Psoas muscle (tissue), 8 donors: ENCODE data around the gene COMMD3. TPM values are rescaled to one million over a fixed set of nuclear protein-coding genes. Genes with fewer than 3 reads are reported as not detected.

Experiments used
- ATAC-seq, 4 donors: fragments of 200-7000 bp; cut with Tn5 transposase; one replicate each; pipeline ENCODE4 v1.9.1; 2020; ENCODE audit warnings: moderate library complexity in 3 of 4, mild to moderate bottlenecking in 2 of 4
- DNase-seq, 2 donors: peaks; one replicate each; pipeline ENCODE4 v3.0.0-alpha.2; 2020
- H3K27ac ChIP-seq: fragments of 200-600 bp; one replicate; pipeline ENCODE4 v1.8.0; 2022
- H3K27me3 ChIP-seq, 3 donors: fragments of 200-600 bp in 1 of 3; one replicate each; pipeline versions ENCODE4 v1.6.1 to v1.8.0; 2013 to 2022; ENCODE audit warnings: low read length in 2 of 3, mild to moderate bottlenecking in 2 of 3, moderate library complexity in 1 of 3; ENCODE audit not compliant: insufficient read depth in 3 of 3
- H3K36me3 ChIP-seq, 2 donors: fragments of 200-600 bp in 1 of 2; one replicate each; pipeline versions ENCODE4 v1.6.1 to v1.8.0; 2013 to 2022; ENCODE audit warnings: low read depth in 1 of 2, mild to moderate bottlenecking in 1 of 2, moderate library complexity in 1 of 2; ENCODE audit not compliant: insufficient read depth in 1 of 2
- H3K4me1 ChIP-seq: fragments of 200-600 bp; one replicate; pipeline ENCODE4 v1.8.0; 2022
- H3K4me3 ChIP-seq: fragments of 200-600 bp; one replicate; pipeline ENCODE4 v1.8.0; 2022; ENCODE audit warnings: mild to moderate bottlenecking
- H3K9me3 ChIP-seq: fragments of 200-600 bp; one replicate; pipeline ENCODE4 v1.8.0; 2022
- WGBS, 3 donors: extraction: QIAGEN DNeasy Blood & Tissue Kit; methylation state at CpG; one replicate each; pipeline versions ENCODE4 v1.1.6 to v1.1.7; 2013; 5-methylcytosine and 5-hydroxymethylcytosine counted together
- intact Hi-C, 2 donors: fragments of 100-400 bp; cut with DNase I; formaldehyde crosslinking; loops; one replicate each; pipeline versions ENCODE4 v1.11.0 to v1.14.2; 2022
- polyA plus RNA-seq, 3 donors: library from polyadenylated mRNA; stranded (reverse); fragments of 200-250 nt; gene quantifications; one replicate each; pipeline ENCODE4 v1.2.3, GENCODE V29; 2013
- total RNA-seq, 4 donors: library from RNA; stranded (reverse); fragmentation: NEBNext Ultra II Directional in 2 of 4; extraction: Animal tissue kit (Norgen Biotek cat#: 25700) in 2 of 4; gene quantifications; one replicate each; pipeline versions ENCODE4 v1.2.1 to v1.2.4, GENCODE V29; 2021 to 2023
- TF ChIP-seq, protein P1 (sequence below): fragments of 200-600 bp; IDR thresholded peaks from one replicate; pipeline ENCODE4 v1.8.0; 2022; ENCODE audit warnings: antibody characterized with exemption
- donor health status: healthy with polysubstance abuse.
- donor health status: DM: no; HTN: no; CAD: no; lungs with moderate emphysema.
- donor health status: Bipolar disorder and iron deficiency.
- donor health status: healthy.
- donor health status: DM: yes; HTN: yes; CAD: no.
- donor health status: DM: no; HTN: no; CAD: no.
- donor health status: DM: no; HTN: no; CAD: no.
- donor health status: DM: yes; HTN: yes; CAD: no.

Gene COMMD3
- total and polyA plus RNA-seq, 7 donors = 42.3 to 81.4 (median 64.6) TPM

GRCh38 chr10:22341190-22341925 lies 25.2 kb downstream of the COMMD3 start:
- peak; percentile 45 to 61 (median 50) for ATAC-seq
- Histone ChIP-seq H3K36me3 (no peaks in the 10 kb centered on the region), H3K27me3 (peaks cover 5 to 88% (median 27%) of the 10 kb centered on the region in 3 donors), H3K4me3 (peak overlapping the region; percentile 94), H3K4me1 (peaks cover 23% of the 10 kb centered on the region), H3K27ac (peak overlapping the region; percentile 99), H3K9me3 (no peaks in the 10 kb centered on the region)
- 2 to 4% (median 3%) methylated on average over 37 to 40 of the region's 40 CpGs for WGBS, 3 donors
- TF ChIP-seq, protein P1, sequence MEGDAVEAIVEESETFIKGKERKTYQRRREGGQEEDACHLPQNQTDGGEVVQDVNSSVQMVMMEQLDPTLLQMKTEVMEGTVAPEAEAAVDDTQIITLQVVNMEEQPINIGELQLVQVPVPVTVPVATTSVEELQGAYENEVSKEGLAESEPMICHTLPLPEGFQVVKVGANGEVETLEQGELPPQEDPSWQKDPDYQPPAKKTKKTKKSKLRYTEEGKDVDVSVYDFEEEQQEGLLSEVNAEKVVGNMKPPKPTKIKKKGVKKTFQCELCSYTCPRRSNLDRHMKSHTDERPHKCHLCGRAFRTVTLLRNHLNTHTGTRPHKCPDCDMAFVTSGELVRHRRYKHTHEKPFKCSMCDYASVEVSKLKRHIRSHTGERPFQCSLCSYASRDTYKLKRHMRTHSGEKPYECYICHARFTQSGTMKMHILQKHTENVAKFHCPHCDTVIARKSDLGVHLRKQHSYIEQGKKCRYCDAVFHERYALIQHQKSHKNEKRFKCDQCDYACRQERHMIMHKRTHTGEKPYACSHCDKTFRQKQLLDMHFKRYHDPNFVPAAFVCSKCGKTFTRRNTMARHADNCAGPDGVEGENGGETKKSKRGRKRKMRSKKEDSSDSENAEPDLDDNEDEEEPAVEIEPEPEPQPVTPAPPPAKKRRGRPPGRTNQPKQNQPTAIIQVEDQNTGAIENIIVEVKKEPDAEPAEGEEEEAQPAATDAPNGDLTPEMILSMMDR = no peak
- peak in 1 of 2 donors; percentile 77 for DNase-seq
- intact Hi-C loops = loop anchor here (5.0 to 10.0 kb wide), 3 partner anchors 96 to 243 kb away; no protein-coding TSS in a partner anchor

DNA sequence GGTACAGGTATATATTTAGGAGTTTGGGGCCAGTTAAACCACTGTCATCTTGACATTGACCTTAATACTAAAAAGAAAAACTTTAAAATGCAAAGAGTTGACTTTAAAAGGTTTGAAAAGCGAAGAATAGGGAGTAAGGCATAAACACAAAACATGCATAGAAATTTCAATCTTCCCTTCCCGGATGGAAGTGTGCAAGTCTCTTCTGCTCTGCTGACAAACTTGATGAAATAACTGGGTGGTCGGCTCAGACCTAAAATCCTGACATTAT lies 25.7 kb downstream of the COMMD3 start:
- ATAC-seq (no peak), DNase-seq (no peak)
- Histone ChIP-seq H3K27ac (no peak overlapping the region), H3K4me1 (peaks cover 18% of the 10 kb centered on the region), H3K4me3 (peak overlapping the region; percentile 94), H3K27me3 (peaks cover 9 to 88% (median 22%) of the 10 kb centered on the region in 3 donors), H3K9me3 (no peaks in the 10 kb centered on the region), H3K36me3 (no peaks in the 10 kb centered on the region)
- TF ChIP-seq, protein P1 = no peak
- WGBS, 3 donors = 51 to 55% (median 54%) methylated on average over 3 of the region's 3 CpGs
- intact Hi-C loops = loop anchor here (5.0 to 10.0 kb wide), 3 partner anchors 95 to 243 kb away; no protein-coding TSS in a partner anchor

- ATAC-seq (no peak), DNase-seq (no peak)
- intact Hi-C loops = loop anchor here (5.0 to 10.0 kb wide), 3 partner anchors 95 to 242 kb away; no protein-coding TSS in a partner anchor
- Histone ChIP-seq H3K9me3 (no peaks in the 10 kb centered on the region), H3K4me3 (no peak overlapping the region), H3K4me1 (peaks cover 16% of the 10 kb centered on the region), H3K36me3 (no peaks in the 10 kb centered on the region), H3K27me3 (peaks cover 10 to 82% (median 19%) of the 10 kb centered on the region in 3 donors), H3K27ac (no peak overlapping the region)
- 56 to 62% (median 60%) methylated on average over 3 of the region's 3 CpGs for WGBS, 3 donors
- TF ChIP-seq, protein P1 = no peak
Measured at GRCh38 chr10:22342421-22342820, 26.2 kb downstream of the COMMD3 start.

DNA sequence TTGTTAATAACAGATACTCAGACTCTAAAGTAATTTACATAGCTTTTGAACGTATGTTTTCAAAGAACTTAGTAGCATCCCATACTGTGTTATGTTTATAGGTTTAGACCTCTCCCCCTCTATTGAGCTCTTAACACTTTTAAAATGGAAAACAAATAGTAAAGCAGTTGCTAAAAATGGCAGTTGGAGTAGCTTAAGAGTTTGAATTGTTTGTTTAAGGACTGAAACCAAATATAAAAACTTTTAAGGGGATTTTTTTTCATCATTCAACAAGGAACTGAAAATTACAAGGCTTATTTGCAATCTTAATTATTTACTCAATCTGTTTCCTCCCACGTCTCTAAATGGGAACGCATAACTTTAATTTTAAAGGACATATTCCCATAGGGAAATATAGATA lies 27.5 kb downstream of the COMMD3 start:
- ATAC-seq (no peak), DNase-seq (no peak)
- no peaks in the 10 kb centered on the region for H3K9me3 ChIP-seq
- intact Hi-C loops = loop anchor here (2.0 to 10.0 kb wide), 4 partner anchors 93 to 241 kb away; no protein-coding TSS in a partner anchor
- no peak overlapping the region for H3K27ac ChIP-seq
- WGBS, 3 donors = 21 to 28% (median 24%) methylated on average over 3 of the region's 3 CpGs
- peaks cover 16% of the 10 kb centered on the region for H3K4me1 ChIP-seq
- no peaks in the 10 kb centered on the region for H3K36me3 ChIP-seq
- TF ChIP-seq, protein P1 = no peak
- peaks cover 4 to 73% (median 19%) of the 10 kb centered on the region in 3 donors for H3K27me3 ChIP-seq
- no peak overlapping the region for H3K4me3 ChIP-seq
